ENCODE results near the gene DNM1L.

DNA sequence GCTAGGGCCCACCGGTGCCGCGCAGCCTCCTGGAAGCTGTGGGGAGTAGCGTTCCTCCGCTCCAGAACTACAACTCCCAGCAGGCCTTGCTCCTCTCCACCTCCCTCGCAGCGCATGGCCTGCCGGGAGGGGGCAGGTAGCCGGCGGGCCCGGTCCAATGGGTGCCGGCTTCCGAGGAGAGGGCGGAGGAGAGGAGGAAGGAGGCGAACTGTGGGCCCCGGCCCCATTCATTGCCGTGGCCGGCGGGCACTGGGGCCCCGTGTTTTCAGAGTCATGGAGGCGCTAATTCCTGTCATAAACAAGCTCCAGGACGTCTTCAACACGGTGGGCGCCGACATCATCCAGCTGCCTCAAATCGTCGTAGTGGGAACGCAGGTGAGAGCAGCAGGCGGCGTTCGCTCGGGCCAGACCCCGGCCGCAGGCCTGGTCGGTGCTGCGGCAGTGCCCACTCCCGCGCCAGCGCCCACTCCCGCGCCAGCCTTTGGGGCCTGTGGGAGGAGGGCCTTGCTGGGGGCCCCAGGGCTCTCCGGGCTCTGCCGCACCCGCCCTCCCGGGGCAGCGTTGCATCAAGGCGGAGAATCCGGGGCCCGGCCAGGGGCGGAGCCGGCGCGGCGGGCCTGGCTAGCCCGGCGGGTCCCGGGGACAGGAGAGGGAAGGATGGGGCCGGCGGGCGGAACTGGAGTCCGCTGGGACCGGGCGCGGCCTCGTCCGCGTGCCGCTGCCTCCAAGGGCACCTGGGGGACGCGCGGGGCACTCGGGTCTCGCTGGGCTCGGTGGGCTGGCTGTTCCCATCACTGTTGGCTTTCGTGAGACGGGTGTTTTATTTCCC lies at the start of gene DNM1L:
- TF ChIP-seq, protein P1, sequence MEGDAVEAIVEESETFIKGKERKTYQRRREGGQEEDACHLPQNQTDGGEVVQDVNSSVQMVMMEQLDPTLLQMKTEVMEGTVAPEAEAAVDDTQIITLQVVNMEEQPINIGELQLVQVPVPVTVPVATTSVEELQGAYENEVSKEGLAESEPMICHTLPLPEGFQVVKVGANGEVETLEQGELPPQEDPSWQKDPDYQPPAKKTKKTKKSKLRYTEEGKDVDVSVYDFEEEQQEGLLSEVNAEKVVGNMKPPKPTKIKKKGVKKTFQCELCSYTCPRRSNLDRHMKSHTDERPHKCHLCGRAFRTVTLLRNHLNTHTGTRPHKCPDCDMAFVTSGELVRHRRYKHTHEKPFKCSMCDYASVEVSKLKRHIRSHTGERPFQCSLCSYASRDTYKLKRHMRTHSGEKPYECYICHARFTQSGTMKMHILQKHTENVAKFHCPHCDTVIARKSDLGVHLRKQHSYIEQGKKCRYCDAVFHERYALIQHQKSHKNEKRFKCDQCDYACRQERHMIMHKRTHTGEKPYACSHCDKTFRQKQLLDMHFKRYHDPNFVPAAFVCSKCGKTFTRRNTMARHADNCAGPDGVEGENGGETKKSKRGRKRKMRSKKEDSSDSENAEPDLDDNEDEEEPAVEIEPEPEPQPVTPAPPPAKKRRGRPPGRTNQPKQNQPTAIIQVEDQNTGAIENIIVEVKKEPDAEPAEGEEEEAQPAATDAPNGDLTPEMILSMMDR (IDR thresholded peaks at IDR 0.05; ENCODE audit: borderline replicate concordance, extremely low read depth, low read length, poor library complexity, severe bottlenecking), result no peak
- TF ChIP-seq EZH2 (IDR thresholded peaks at IDR 0.05; ENCODE audit: borderline replicate concordance, low read depth, low read length, severe bottlenecking), result no peak

All from DND-41 (cell line).